Head of caudate nucleus (tissue), 42 donors: ENCODE measurements around the gene EXOC3L2.

Experiments
- DNase-seq, 42 donors: peaks; one replicate each; pipeline versions ENCODE4 v3.0.0 to v3.0.0-alpha.2; 2020 to 2021; ENCODE audit warnings: mixed read lengths in 7 of 42
- intact Hi-C: fragments of 100-400 bp; cut with DNase I; formaldehyde crosslinking; loops from one replicate; pipeline ENCODE4 v1.15.0; 2022

The EXOC3L2 gene

DNA sequence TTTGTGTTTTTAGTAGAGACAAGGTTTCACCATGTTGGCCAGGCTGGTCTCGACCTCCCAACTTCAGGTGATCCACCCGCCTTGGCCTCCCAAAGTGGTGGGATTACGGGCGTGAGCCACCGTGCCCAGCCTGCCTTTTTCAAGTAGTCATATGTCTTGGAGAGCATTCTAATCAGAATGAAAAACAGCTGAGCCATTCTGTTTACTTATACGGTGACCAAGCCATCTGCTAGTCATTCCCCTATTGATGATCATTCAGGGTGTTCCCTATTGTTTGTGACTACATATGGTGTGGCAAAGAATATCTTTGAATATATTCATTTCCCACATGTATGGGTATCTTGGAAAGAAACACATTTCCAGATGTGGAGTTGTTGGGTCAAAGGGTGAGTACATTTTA, 49.4 kb downstream of the EXOC3L2 start:
- DNase-seq = no peak
- intact Hi-C loops = no loop called here

DNA sequence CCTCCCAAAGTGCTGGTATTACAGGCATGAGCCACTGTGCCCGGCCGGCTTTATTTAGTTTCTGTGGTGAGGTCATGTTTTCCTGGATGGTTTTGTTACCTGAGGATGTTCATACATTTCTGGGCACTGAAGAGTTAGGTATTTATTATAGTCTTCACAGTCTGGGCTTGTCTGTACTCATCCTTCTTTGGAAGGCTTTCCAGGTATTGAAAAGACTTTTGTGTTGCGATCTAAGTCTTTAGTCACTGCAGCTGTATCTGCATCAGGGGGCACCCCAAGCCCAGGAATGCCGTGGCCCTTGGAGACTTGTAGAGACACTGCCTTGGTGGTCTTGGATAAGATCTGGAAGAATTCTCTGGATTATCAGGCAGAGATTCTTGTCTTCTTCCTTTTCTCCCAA, 53.8 kb downstream of the EXOC3L2 start:
- intact Hi-C loops = no loop called here
- DNase-seq = no peak

GRCh38 chr19:45189971-45190370, 55.2 kb downstream of the EXOC3L2 start:
- intact Hi-C loops = no loop called here
- DNase-seq = no peak

DNA sequence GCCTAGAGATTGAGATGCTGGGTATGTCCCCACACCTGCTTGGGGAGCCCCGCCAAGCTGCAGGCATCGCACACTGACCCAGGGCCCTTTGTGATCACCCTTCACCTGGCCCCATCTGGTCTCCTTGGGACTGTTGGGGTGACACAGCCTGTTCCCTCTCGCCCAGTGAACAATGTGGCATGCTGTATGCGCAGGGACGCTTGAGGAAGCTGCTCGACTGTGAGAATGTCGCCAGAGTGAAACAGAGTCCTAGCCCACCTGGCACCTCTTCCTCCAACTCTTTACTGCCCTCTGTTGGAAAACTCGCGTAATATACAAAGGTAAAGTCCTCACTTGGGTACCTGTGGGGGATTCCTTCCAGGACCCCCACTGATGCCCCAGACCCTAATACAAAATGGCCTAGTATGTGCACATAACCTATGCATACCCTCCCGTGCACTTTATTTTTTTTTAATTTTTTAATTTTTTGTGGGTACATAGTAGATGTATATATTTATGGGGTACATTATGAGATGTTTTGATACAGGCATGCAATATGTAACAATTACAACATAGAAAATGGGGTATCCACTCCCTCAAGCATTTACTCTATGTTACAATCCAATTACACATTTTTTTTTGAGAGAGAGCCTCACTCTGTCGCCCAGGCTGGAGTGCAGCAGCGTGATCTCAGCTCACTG, 57.6 kb downstream of the EXOC3L2 start:
- intact Hi-C loops = no loop called here

DNA sequence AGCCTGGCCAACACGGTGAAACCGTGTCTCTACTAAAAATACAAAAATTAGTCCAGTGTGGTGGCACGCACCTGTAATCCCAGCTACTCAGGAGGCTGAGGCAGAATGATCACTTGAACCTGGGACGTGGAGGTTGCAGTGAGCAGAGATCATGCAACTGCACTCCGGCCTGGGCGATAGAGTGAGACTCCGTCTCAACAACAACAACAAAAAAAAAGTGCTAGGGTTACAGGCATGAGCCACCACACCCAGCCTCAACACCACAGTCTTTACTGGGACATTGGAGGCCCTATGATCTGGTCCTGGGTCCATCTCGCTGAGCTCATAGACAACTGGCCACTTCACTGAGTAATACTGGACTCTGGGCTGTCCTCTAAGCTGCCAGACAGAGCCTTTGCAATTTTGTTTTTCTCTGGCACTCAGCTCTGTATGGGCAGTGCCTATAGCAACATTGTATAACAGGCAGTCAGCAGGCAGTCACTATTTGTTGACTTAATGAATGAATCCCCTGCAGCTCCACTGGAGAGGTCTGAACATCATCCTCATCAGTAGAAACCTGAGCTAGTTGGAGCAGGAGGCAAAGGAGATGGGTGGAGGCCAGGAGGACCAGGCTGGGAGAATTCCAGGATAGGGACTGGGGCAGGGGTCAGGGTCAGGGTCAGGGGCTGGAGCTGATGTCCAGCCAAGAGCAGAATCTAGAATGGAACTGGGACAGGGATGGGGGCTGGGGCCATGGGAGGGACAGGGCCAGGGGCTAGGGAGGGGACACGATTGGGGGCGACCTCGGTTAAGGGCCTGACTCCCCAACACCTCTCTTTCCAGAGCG, 58.5 kb downstream of the EXOC3L2 start:
- DNase-seq = no peak
- intact Hi-C loops = no loop called here

More for the DNA sequence above, 57.6 kb downstream of the EXOC3L2 start:
- DNase-seq = peak in 2 of 42 donors; percentile 4 to 11

DNA sequence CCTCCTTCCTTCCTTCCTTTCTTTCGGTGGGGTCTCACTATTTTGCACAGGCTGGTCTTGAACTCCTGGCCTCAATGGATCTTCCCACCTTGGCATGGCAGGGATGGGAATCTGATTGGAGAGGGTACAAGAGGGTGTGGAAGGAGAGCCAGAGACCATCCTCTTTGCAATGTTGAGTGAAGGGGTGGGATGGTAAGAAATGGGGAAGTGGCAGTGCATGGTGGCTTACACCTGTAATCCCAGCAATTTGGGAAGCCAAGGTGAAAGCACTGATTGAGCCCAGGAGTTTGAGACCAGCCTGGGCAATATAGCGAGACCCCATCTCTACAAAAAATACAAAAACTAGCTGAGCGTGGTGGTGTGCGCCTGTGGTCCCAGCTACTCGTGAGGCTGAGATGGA, 61.1 kb downstream of the EXOC3L2 start:
- no peak for DNase-seq
- intact Hi-C loops = no loop called here

- no peak for DNase-seq
- intact Hi-C loops = no loop called here
Observed at GRCh38 chr19:45182758-45183157, 62.4 kb downstream of the EXOC3L2 start.

- intact Hi-C loops = no loop called here
- no peak for DNase-seq
Observed at GRCh38 chr19:45180936-45181335, 64.3 kb downstream of the EXOC3L2 start.

DNA sequence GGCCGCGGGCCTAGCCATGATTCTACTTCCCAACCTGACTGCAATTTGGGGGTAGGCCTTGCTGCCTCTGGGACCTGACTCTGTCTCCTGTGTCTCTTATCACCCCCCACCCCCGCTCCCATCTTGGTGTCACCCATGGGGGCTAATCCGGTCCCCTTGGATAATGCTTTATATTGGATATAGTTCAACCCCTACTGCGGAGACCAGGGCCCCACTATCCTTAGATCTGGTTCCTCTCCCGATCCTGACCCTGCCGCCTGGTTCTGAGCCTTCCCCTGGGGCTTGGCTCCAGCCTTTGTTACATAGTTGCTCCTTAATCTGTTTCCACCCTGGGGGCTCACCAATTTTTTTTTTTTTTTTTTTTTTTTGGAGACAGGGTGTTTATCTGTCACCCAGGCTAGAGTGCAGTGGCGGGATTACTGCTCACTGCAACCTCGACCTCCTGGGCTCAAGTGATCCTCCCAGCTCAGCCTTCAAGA, 65.3 kb downstream of the EXOC3L2 start:
- DNase-seq = no peak
- intact Hi-C loops = loop anchor here (5.0 kb wide), 3 partner anchors 88 to 288 kb away; partner anchors contain the start of genes CLASRP, PPP1R37 and TOMM40

DNA sequence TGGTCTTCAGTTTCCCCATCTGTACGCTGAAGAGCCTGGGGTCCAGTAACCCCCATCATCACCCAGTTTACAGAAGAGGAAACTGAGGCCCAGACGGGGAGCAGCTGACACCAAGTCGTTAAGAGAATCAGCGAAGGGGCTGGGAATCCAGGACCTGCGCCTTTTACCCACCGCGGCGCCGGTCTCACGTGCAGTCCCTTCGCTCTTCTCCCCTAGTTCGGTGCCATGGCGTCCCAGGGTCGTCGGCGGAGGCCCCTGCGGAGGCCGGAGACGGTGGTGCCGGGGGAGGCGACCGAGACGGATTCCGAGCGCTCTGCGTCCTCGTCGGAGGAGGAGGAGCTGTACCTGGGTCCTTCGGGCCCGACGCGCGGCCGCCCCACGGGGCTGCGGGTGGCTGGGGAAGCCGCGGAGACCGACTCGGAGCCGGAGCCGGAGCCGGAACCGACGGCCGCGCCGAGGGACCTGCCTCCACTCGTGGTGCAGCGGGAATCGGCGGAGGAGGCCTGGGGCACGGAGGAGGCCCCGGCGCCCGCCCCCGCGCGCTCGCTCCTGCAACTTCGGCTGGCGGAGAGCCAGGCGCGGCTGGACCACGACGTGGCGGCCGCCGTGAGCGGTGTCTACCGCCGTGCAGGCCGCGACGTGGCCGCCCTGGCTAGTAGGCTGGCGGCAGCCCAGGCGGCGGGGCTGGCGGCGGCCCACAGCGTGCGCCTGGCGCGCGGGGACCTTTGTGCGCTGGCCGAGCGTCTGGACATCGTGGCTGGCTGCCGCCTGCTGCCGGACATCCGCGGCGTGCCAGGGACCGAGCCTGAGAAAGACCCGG, 65.9 kb downstream of the EXOC3L2 start:
- peak in 21 of 42 donors; percentile 7 to 61 (median 29) for DNase-seq
- intact Hi-C loops = loop anchor here (5.0 kb wide), 3 partner anchors 87 to 287 kb away; partner anchors contain the start of genes CLASRP, PPP1R37 and TOMM40

DNA sequence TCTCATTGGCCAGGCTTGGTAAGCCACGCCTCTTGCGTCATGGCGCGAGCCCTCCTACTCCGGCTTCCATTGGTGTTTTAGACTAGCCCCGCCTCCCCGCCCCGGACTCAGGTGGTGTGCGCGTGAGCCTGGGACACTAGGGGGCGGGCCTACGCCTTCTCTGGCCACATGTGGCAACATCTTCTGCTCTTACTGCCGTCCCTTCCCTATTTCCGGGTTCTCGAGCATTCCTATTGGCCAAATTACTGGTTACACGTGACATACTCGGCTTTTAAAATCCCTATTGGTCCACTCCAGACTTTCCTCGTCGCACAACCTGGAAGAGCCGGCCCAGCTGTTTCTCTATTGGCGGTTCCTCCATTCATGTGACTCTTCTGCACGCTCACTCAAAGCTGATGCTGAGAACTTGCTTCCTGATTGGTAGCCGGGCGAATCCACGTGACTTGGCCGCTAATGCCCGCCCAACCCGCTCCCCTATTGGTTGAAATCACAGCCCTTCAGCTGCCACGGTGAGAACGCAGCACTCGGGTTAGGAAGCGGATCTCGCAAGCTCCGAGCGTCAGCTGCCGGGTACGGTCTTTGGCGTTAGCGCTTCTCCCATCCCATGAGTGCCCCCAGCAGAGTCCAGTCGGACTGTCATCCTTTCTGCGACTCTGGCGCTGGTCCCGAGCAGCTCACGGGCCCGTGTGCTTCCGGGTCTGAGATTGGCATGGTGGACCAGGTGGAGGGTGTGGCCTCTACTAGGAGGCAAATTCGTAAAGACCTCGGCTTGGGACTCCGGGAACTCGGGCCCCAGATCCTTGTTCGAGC, 66.7 kb downstream of the EXOC3L2 start, which contains the start of gene BLOC1S3:
TSS of gene BLOC1S3 (plus strand) at position 523 of the 810 bp plus-strand sequence. CDS start 513 bp downstream, outside the sequence.
- intact Hi-C loops = loop anchor here (5.0 kb wide), 3 partner anchors 86 to 286 kb away; partner anchors contain the start of genes CLASRP, PPP1R37 and TOMM40
- peak; percentile 98 to 100 (median 100) for DNase-seq

DNA sequence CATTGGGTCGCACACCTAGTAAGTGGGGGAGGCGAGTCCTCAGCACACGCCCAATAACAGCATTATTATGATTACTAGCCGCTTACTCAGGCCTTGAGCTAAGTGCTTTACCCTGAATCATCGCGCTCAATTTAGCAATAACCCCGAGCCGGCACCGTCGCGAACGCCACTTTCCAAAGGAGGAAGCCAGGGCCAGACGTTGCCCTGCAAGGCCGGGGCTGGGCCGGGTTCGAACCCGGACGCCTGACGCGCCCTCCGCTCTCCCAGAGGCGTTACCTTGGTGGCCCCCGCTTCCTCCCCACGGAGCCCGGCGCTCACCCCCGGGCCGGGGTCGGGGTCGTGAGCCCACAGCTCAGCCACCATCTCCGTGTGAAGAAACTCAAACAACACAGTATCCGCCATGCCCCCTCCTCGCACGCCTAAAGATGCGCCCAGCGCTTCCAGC, 67.4 kb downstream of the EXOC3L2 start, which contains the start of gene TRAPPC6A:
TSS of gene TRAPPC6A (minus strand) at position 421 of the 445 bp plus-strand sequence. CDS start at position 402, 19 bp downstream.
- DNase-seq = peak in 2 of 42 donors; percentile 13 to 30
- intact Hi-C loops = loop anchor here (5.0 kb wide), 3 partner anchors 86 to 286 kb away; partner anchors contain the start of genes CLASRP, PPP1R37 and TOMM40

- DNase-seq = no peak
Observed at GRCh38 chr19:45175515-45176345, 69.5 kb downstream of the EXOC3L2 start.

DNA sequence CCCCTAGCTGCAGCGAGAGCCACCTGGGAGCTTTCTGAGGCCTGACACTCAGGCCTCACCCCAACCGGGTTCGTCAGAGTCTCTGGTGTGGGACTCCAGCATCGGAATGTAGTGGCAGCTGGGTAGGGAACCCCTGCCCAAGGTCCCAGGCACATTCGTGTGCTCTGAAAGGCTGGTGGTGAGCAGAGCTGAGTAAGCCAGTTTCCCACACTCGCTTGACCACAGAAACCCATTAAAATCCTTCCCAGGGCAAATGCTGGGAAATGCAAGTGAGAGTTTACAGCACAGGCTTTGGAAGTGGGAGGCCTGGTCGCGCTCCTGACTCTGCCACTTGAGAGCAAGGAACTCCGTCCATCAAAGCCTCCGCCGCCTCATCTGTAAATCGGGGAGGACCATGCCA, 71.4 kb downstream of the EXOC3L2 start:
- no peak for DNase-seq
- intact Hi-C loops = no loop called here

More at GRCh38 chr19:45175515-45176345, 69.5 kb downstream of the EXOC3L2 start:
- intact Hi-C loops = loop anchor here (5.0 kb wide), 3 partner anchors 83 to 283 kb away; partner anchors contain the start of genes CLASRP, PPP1R37 and TOMM40

DNA sequence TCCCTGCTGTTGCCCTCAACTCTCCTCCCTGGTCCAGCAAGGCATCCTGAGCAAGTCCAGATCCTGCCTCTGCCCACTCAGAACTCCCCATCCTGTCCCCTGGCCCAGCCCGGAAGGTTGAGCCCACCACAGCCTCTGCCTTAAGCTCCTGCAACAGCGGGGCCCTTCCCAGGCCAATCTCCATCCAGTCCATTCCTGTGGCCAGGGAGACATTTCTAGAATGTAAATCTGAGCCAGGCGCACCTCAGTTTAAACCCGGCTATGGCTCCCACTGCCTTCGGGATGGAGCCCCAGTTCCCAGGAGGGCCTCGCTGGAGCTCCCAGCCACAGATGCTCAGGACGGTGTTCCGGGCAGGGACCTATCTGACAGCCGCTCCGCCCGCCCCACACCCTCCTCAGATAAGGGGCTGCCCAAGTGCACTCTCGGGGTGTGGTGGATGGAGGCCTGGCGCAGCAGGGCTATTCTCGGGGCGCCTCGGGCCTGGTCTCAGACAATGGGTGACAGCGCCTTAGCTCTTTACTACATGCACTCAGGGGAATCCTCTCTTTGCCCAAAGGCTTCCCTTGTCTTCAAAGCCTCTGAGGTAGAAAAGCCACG, 72.5 kb downstream of the EXOC3L2 start:
- DNase-seq = no peak
- intact Hi-C loops = no loop called here

DNA sequence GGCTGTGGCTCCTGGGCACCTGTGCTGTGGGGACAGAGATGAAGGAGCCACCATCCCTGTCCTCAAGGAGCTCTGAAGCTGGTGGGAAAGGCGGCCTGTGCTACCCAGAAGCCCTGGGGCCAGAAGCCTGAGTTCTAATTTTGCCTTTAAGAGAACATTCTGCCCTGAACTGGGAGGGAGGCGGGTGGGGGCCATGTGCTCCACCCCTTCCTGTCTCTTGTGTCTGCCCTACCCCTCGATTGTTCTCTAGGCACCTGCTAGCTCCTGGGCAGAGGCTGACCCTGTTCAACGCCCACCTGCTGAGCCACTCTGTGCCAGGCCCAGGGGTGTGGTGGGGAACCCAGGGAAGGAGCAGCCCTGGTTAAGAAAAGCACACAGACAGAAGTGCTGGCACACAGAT, 73.0 kb downstream of the EXOC3L2 start:
- DNase-seq = no peak
- intact Hi-C loops = no loop called here
